ENCODE data around the gene MYLK3. TPM values are rescaled to one million over a fixed set of nuclear protein-coding genes. Genes with fewer than 3 reads are reported as not detected.

Gene MYLK3
- total and polyA plus RNA-seq, 2 of the 4 experiments (the other 2 are of a cell fraction) = under 0.01 to 0.03 TPM

GRCh38 chr16:46748775-46749705 lies 896 bp upstream of the MYLK3 start:
- Histone ChIP-seq H2AFZ (replicated peaks; ENCODE audit: low read length, poor library complexity) (no peak overlapping the region), H3K36me3 (ENCODE audit: control insufficient read depth, insufficient read depth, low read length) (no peaks in the 10 kb centered on the region), H3K4me2 (ENCODE audit: low read depth, low read length) (no peak overlapping the region), H4K20me1 (ENCODE audit: insufficient read depth, low read length) (no peaks in the 10 kb centered on the region), H3K27me3 (ENCODE audit: control insufficient read depth, insufficient read depth, low read length) (no peaks in the 10 kb centered on the region), H4K5ac (ENCODE audit: low read depth, low read length) (no peak overlapping the region), H2BK120ac (ENCODE audit: low read depth, low read length) (no peak overlapping the region), H3K4ac (ENCODE audit: low read depth, low read length) (no peak overlapping the region), H2AK9ac (replicated peaks; ENCODE audit: low read depth, low read length, poor library complexity) (no peak overlapping the region), H2BK15ac (ENCODE audit: low read depth, low read length) (no peak overlapping the region), H3K23ac (ENCODE audit: low read depth, low read length) (no peak overlapping the region), H4K8ac (ENCODE audit: low read depth in 2 of 2, low read length in 2 of 2) (no peak overlapping the region), H3K4me1 (ENCODE audit: control insufficient read depth, insufficient read depth, low read length) (peaks cover 16% of the 10 kb centered on the region), H3K4me3 (ENCODE audit: insufficient read depth, low read depth, low read length) (no peak overlapping the region), H2BK20ac (ENCODE audit: low read depth, low read length) (no peak overlapping the region), H3K18ac (ENCODE audit: low read depth, low read length) (no peak overlapping the region), H2BK5ac (ENCODE audit: low read depth, low read length, poor library complexity, severe bottlenecking) (no peak overlapping the region), H3K56ac (ENCODE audit: extremely low read depth, insufficient read depth, low read length) (no peak overlapping the region), H3K79me1 (ENCODE audit: low read depth in 1 of 2, low read length in 2 of 2) (no peaks in the 10 kb centered on the region), H3K27ac (ENCODE audit: insufficient read depth, low read length) (no peak overlapping the region), H3K9me3 (ENCODE audit: control insufficient read depth, insufficient read depth, low read length) (no peaks in the 10 kb centered on the region), H3K9me1 (ENCODE audit: insufficient read depth, low read length) (peaks cover 2% of the 10 kb centered on the region; the same call in 1 of the 2 replicates), H3K9ac (ENCODE audit: low read depth, low read length) (no peak overlapping the region), H3K14ac (replicated peaks; ENCODE audit: low read depth, low read length) (no peak overlapping the region), H2AK5ac (ENCODE audit: low read depth, low read length) (no peak overlapping the region), H4K91ac (ENCODE audit: insufficient read depth, low read depth, low read length) (no peak overlapping the region)
- CTCF ChIA-PET = no interaction called here
- ATAC-seq (ENCODE audit: low read depth) = no peak
- 75% methylated on average over 8 of the region's 20 CpGs; no CpG with 5 or more reads in 1 of the 2 experiments for WGBS, 2 experiments (ENCODE audit: extremely low coverage in 2 of 2, insufficient read length in 1 of 2)
- in situ Hi-C loops (cut with MboI; ENCODE audit: low sequenced_read_pairs) (no loop called here), dilution Hi-C loops (cut with HindIII; ENCODE audit: low sequenced_read_pairs, unreplicated experiment) (no loop called here), intact Hi-C loops (cut with micrococcal nuclease) (no loop called here)
- no TSS peak for BruUV-seq (replicated peaks)
- DNase-seq = no peak
- POLR2A ChIA-PET (ENCODE audit: unreplicated experiment) = no interaction called here
- TF ChIP-seq, protein P1, sequence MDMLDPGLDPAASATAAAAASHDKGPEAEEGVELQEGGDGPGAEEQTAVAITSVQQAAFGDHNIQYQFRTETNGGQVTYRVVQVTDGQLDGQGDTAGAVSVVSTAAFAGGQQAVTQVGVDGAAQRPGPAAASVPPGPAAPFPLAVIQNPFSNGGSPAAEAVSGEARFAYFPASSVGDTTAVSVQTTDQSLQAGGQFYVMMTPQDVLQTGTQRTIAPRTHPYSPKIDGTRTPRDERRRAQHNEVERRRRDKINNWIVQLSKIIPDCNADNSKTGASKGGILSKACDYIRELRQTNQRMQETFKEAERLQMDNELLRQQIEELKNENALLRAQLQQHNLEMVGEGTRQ (IDR thresholded peaks at IDR 0.05; ENCODE audit: low read depth, low read length) = no peak
- TF ChIP-seq CHD1 (IDR thresholded peaks at IDR 0.05; ENCODE audit: low read depth, low read length) (no peak), RFX5 (IDR thresholded peaks at IDR 0.05; ENCODE audit: low read depth, low read length) (no peak), SMC3 (IDR thresholded peaks at IDR 0.05; ENCODE audit: low read depth, low read length) (no peak), RAD21 (IDR thresholded peaks at IDR 0.05; ENCODE audit: low read length) (no peak), BHLHE40 (IDR thresholded peaks at IDR 0.05; ENCODE audit: low read depth, low read length) (no peak), CEBPB (IDR thresholded peaks at IDR 0.05; ENCODE audit: low read depth, low read length) (no peak), MXI1 (IDR thresholded peaks at IDR 0.05; ENCODE audit: borderline replicate concordance, low read depth, low read length) (no peak), NFE2L2 (IDR thresholded peaks at IDR 0.05; ENCODE audit: low read depth, low read length) (no peak), POLR2A (IDR thresholded peaks at IDR 0.05; ENCODE audit: low read depth, low read length) (no peak), MAZ (IDR thresholded peaks at IDR 0.05; ENCODE audit: borderline replicate concordance, low read depth, low read length) (no peak), ELK1 (IDR thresholded peaks at IDR 0.05; ENCODE audit: borderline replicate concordance, low read depth, low read length) (no peak), MAFK (IDR thresholded peaks at IDR 0.05; ENCODE audit: low read depth, low read length) (no peak), RCOR1 (IDR thresholded peaks at IDR 0.05; ENCODE audit: insufficient replicate concordance, low read length) (no peak)
- TF ChIP-seq, protein P2, sequence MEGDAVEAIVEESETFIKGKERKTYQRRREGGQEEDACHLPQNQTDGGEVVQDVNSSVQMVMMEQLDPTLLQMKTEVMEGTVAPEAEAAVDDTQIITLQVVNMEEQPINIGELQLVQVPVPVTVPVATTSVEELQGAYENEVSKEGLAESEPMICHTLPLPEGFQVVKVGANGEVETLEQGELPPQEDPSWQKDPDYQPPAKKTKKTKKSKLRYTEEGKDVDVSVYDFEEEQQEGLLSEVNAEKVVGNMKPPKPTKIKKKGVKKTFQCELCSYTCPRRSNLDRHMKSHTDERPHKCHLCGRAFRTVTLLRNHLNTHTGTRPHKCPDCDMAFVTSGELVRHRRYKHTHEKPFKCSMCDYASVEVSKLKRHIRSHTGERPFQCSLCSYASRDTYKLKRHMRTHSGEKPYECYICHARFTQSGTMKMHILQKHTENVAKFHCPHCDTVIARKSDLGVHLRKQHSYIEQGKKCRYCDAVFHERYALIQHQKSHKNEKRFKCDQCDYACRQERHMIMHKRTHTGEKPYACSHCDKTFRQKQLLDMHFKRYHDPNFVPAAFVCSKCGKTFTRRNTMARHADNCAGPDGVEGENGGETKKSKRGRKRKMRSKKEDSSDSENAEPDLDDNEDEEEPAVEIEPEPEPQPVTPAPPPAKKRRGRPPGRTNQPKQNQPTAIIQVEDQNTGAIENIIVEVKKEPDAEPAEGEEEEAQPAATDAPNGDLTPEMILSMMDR (conservative IDR thresholded peaks at IDR 0.05; ENCODE audit: low read depth, low read length) = no peak
